H1 (cell line): ENCODE results near the gene GDPD2. TPM values are rescaled to one million over a fixed set of nuclear protein-coding genes. Genes with fewer than 3 reads are reported as not detected.

ENCODE experiments used
- CTCF ChIA-PET: fragments of 300-600 bp; sonication (Branson Sonifier 250); formaldehyde crosslinking; loops from one replicate; lab custom pipeline; 2021; ENCODE audit not compliant: partially characterized antibody; lab: Charles Lee
- POLR2A ChIA-PET: fragments of 300-600 bp; sonication (Branson Sonifier 250); formaldehyde crosslinking; loops from one replicate; lab custom pipeline; 2021; ENCODE audit warnings: inconsistent platforms; ENCODE audit not compliant: partially characterized antibody; lab: Charles Lee
- DNase-seq, 2 experiments: peaks; one replicate each; pipeline versions ENCODE4 v3.0.0 to v3.0.0-alpha.2; 2010 to 2022; ENCODE audit warnings: low spot score in 2 of 2, low read depth in 1 of 2, mixed read lengths in 1 of 2
- FAIRE-seq: peaks from 2 replicates; lab custom pipeline; 2011; peaks lifted over from hg19 to GRCh38; lab: Jason Lieb, UNC
- H2AFZ ChIP-seq: 2 replicates; pipeline ENCODE4 v1.8.1; 2012; ENCODE audit warnings: low read length, inconsistent platforms
- H2AK5ac ChIP-seq: 2 replicates; pipeline ENCODE4 v1.6.1; 2013; ENCODE audit warnings: low read depth, low read length
- H2BK120ac ChIP-seq: replicated peaks from 2 replicates; pipeline ENCODE3; 2013; ENCODE audit warnings: low read depth, low read length, inconsistent platforms
- H2BK12ac ChIP-seq: 2 replicates; pipeline ENCODE4 v1.6.1; 2013; ENCODE audit warnings: low read depth, low read length
- H2BK15ac ChIP-seq: 2 replicates; pipeline ENCODE4 v1.6.1; 2013; ENCODE audit warnings: low read length
- H2BK20ac ChIP-seq: 2 replicates; pipeline ENCODE4 v1.6.1; 2013; ENCODE audit warnings: low read length
- H2BK5ac ChIP-seq: 2 replicates; pipeline ENCODE4 v1.6.1; 2013; ENCODE audit warnings: low read depth, low read length
- H3K14ac ChIP-seq: 2 replicates; pipeline ENCODE4 v1.6.1; 2013; ENCODE audit warnings: inconsistent platforms; ENCODE audit not compliant: insufficient read length
- H3K18ac ChIP-seq: 2 replicates; pipeline ENCODE4 v1.6.1; 2013; ENCODE audit warnings: low read length; ENCODE audit errors: extremely low read depth
- H3K23ac ChIP-seq: 2 replicates; pipeline ENCODE4 v1.6.1; 2013; ENCODE audit warnings: inconsistent platforms; ENCODE audit not compliant: insufficient read length
- H3K23me2 ChIP-seq: 2 replicates; pipeline ENCODE4 v1.6.1; 2013; ENCODE audit warnings: low read depth, low read length
- H3K27ac ChIP-seq: 2 replicates; pipeline ENCODE4 v1.6.1; 2011; ENCODE audit warnings: low read depth, low read length, inconsistent platforms
- H3K27me3 ChIP-seq, 4 experiments: replicated peaks in 1 of 4; 1 replicate in 1 of 4; 2 replicates in 3 of 4; pipeline versions ENCODE4 v1.6.1 to v1.8.1; 2011 to 2013; ENCODE audit warnings: low read length in 3 of 4, mild to moderate bottlenecking in 3 of 4, inconsistent platforms in 2 of 4, mixed read lengths in 2 of 4, moderate library complexity in 1 of 4; ENCODE audit not compliant: control insufficient read depth in 3 of 4, insufficient read depth in 3 of 4; ENCODE audit errors: extremely low read depth in 1 of 4
- H3K36me3 ChIP-seq, 4 experiments: 2 replicates each; pipeline versions ENCODE4 v1.6.1 to v1.8.1; 2011 to 2013; ENCODE audit warnings: mild to moderate bottlenecking in 4 of 4, low read length in 3 of 4, moderate library complexity in 2 of 4, control low read depth in 1 of 4, inconsistent platforms in 1 of 4; ENCODE audit not compliant: insufficient read depth in 4 of 4, control insufficient read depth in 2 of 4
- H3K4ac ChIP-seq: replicated peaks from 2 replicates; pipeline ENCODE3; 2013; ENCODE audit warnings: low read length, low read depth, mixed read lengths, inconsistent platforms; ENCODE audit not compliant: insufficient read length
- H3K4me1 ChIP-seq, 4 experiments: replicated peaks in 1 of 4; 1 replicate in 1 of 4; 2 replicates in 3 of 4; pipeline versions ENCODE4 v1.6.1 to v1.8.1; 2011 to 2013; ENCODE audit warnings: low read length in 3 of 4, inconsistent platforms in 2 of 4, mixed read lengths in 1 of 4; ENCODE audit not compliant: insufficient read depth in 4 of 4, control insufficient read depth in 3 of 4
- H3K4me2 ChIP-seq, 2 experiments: 2 replicates each; pipeline versions ENCODE4 v1.6.1 to v1.8.1; 2011 to 2013; ENCODE audit warnings: low read depth in 2 of 2, low read length in 2 of 2, control low read depth in 1 of 2, inconsistent platforms in 1 of 2, mild to moderate bottlenecking in 1 of 2; ENCODE audit not compliant: insufficient read depth in 1 of 2
- H3K4me3 ChIP-seq, 4 experiments: fragments of 200-600, 300-600 bp in 1 of 4; sonication (generic), shearing (Covaris generic), sonication (Bioruptor Twin) in 1 of 4; 2 replicates each; pipeline versions ENCODE4 v1.5.1 to v1.8.1; 2011 to 2016; ENCODE audit warnings: low read length in 4 of 4, low read depth in 3 of 4, control low read depth in 2 of 4, inconsistent platforms in 2 of 4, mild to moderate bottlenecking in 2 of 4, mixed read lengths in 1 of 4, moderate library complexity in 1 of 4; ENCODE audit not compliant: insufficient read depth in 2 of 4; ENCODE audit errors: extremely low read depth in 1 of 4
- H3K56ac ChIP-seq: replicated peaks from 2 replicates; pipeline ENCODE3; 2013; ENCODE audit warnings: low read depth, mild to moderate bottlenecking, mixed read lengths, low read length, inconsistent platforms; ENCODE audit not compliant: insufficient read length
- H3K79me1 ChIP-seq: 2 replicates; pipeline ENCODE4 v1.6.1; 2013; ENCODE audit warnings: low read depth, low read length, control low read depth
- H3K79me2 ChIP-seq, 2 experiments: 2 replicates each; pipeline versions ENCODE4 v1.6.1 to v1.8.1; 2012 to 2013; ENCODE audit warnings: low read length in 2 of 2, mild to moderate bottlenecking in 2 of 2, inconsistent platforms in 1 of 2; ENCODE audit not compliant: insufficient read depth in 2 of 2, control insufficient read depth in 1 of 2
- H3K9ac ChIP-seq, 4 experiments: replicated peaks in 1 of 4; 1 replicate in 1 of 4; 2 replicates in 3 of 4; pipeline versions ENCODE4 v1.6.1 to v1.8.1; 2011 to 2013; ENCODE audit warnings: low read depth in 3 of 4, low read length in 3 of 4, control low read depth in 2 of 4, mild to moderate bottlenecking in 2 of 4, moderate library complexity in 2 of 4, inconsistent platforms in 1 of 4; ENCODE audit errors: extremely low read depth in 1 of 4
- H3K9me3 ChIP-seq, 2 experiments: 2 replicates each; pipeline versions ENCODE4 v1.6.1 to v1.8.1; 2012 to 2013; ENCODE audit warnings: mild to moderate bottlenecking in 2 of 2, moderate library complexity in 2 of 2, control low read depth in 1 of 2, inconsistent platforms in 1 of 2, low read depth in 1 of 2, low read length in 1 of 2, mixed read lengths in 1 of 2; ENCODE audit not compliant: insufficient read depth in 2 of 2
- H4K20me1 ChIP-seq, 2 experiments: replicated peaks in 1 of 2; 2 replicates each; pipeline versions ENCODE3 to v1.8.1; 2011 to 2013; ENCODE audit warnings: inconsistent platforms in 2 of 2, low read length in 2 of 2, mild to moderate bottlenecking in 1 of 2; ENCODE audit not compliant: insufficient read depth in 2 of 2, control insufficient read depth in 1 of 2
- H4K5ac ChIP-seq: 2 replicates; pipeline ENCODE4 v1.6.1; 2013; ENCODE audit warnings: low read length, low read depth, mixed read lengths, inconsistent platforms; ENCODE audit not compliant: insufficient read length
- H4K8ac ChIP-seq: 2 replicates; pipeline ENCODE4 v1.8.0; 2013; ENCODE audit warnings: mild to moderate bottlenecking, moderate library complexity, low read length, inconsistent platforms; ENCODE audit not compliant: insufficient read depth; ENCODE audit errors: extremely low read depth
- H4K91ac ChIP-seq: replicated peaks from 2 replicates; pipeline ENCODE3; 2013; ENCODE audit warnings: low read length, mixed read lengths, inconsistent platforms; ENCODE audit not compliant: insufficient read length
- BCL11A ChIP-seq, 2 experiments: IDR thresholded peaks; one replicate each; pipeline ENCODE4 v1.6.1; 2011; ENCODE audit warnings: low read depth in 2 of 2, low read length in 2 of 2, mild to moderate bottlenecking in 2 of 2
- CBX5 ChIP-seq: fragments of 300-800, 300-1000 bp; sonication (generic); IDR thresholded peaks from 2 replicates; pipeline ENCODE4 v1.7.1; 2016; ENCODE audit warnings: antibody characterized with exemption, low read length, low read depth
- E2F6 ChIP-seq: IDR thresholded peaks from 2 replicates; pipeline ENCODE4 v1.6.1; 2012; ENCODE audit warnings: inconsistent platforms
- FOSL1 ChIP-seq: IDR thresholded peaks from 2 replicates; pipeline ENCODE4 v1.6.1; 2011; ENCODE audit warnings: mild to moderate bottlenecking, low read depth, low read length, moderate library complexity; ENCODE audit not compliant: insufficient read depth
- HDAC2 ChIP-seq, 2 experiments: fragments of 300-600 bp in 1 of 2; sonication (generic) in 1 of 2; IDR thresholded peaks; 2 replicates each; pipeline ENCODE4 v1.6.1; 2011 to 2012; ENCODE audit warnings: low read depth in 2 of 2, low read length in 2 of 2, mild to moderate bottlenecking in 2 of 2, moderate library complexity in 2 of 2, borderline replicate concordance in 1 of 2, inconsistent platforms in 1 of 2
- JUN ChIP-seq: IDR thresholded peaks from 2 replicates; pipeline ENCODE4 v1.6.1; 2011; ENCODE audit warnings: low read depth, mild to moderate bottlenecking, improper control_type of control experiment, low read length
- KDM5A ChIP-seq: fragments of 200-600 bp; IDR thresholded peaks from 2 replicates; pipeline ENCODE4 v1.7.1; 2012; ENCODE audit warnings: mild to moderate bottlenecking, low read length, inconsistent platforms, mixed read lengths
- RXRA ChIP-seq: IDR thresholded peaks from 2 replicates; pipeline ENCODE4 v1.6.1; 2011; ENCODE audit warnings: low read depth, mild to moderate bottlenecking, low read length, moderate library complexity; ENCODE audit not compliant: insufficient read depth
- SAP30 ChIP-seq: fragments of 300-600 bp; sonication (generic); IDR thresholded peaks from 2 replicates; pipeline ENCODE4 v1.7.1; 2012; ENCODE audit warnings: low read length, moderate library complexity, mild to moderate bottlenecking, inconsistent platforms; ENCODE audit not compliant: insufficient read depth, insufficient replicate concordance
- SIN3A ChIP-seq, 2 experiments: IDR thresholded peaks in 1 of 2; conservative IDR thresholded peaks in 1 of 2; 2 replicates each; pipeline ENCODE4 v1.6.1; 2011 to 2012; ENCODE audit warnings: low read length in 2 of 2, improper control_type of control experiment in 1 of 2, low read depth in 1 of 2, mild to moderate bottlenecking in 1 of 2
- TBP ChIP-seq: IDR thresholded peaks from 2 replicates; pipeline ENCODE4 v1.6.1; 2011; ENCODE audit warnings: low read depth, low read length, improper control_type of control experiment
- WGBS, 2 experiments: shearing (Covaris generic) in 1 of 2; methylation state at CpG; one replicate each; pipeline versions ENCODE4 v1.1.6 to v1.1.7; 2013 to 2015; ENCODE audit warnings: low lambda C conversion rate in 2 of 2, mixed read lengths in 2 of 2, inconsistent platforms in 1 of 2, low coverage in 1 of 2, missing lambda C conversion rate in 1 of 2; ENCODE audit not compliant: insufficient replicate concordance in 2 of 2, insufficient coverage in 1 of 2, insufficient read length in 1 of 2; ENCODE audit errors: extremely low coverage in 1 of 2, missing lambda C conversion rate in 1 of 2; 5-methylcytosine and 5-hydroxymethylcytosine counted together
- polyA plus RNA-seq, 7 experiments: library from polyadenylated mRNA; depleted of rRNA in 3 of 7; stranded (reverse) in 5 of 7; unstranded in 2 of 7; fragments of >200 nt in 5 of 7; fragments of 200-250 nt in 2 of 7; gene quantifications; 1 replicate in 5 of 7; 2 replicates in 1 of 7; 4 replicates in 1 of 7; pipeline versions ENCODE4 v1.2.1 to v1.2.3, GENCODE V29; 2011 to 2013; ENCODE audit warnings: missing spikeins in 2 of 7, mixed read lengths in 2 of 7
- total RNA-seq: library from RNA; stranded (reverse); fragmentation: NEBNext Ultra II Directional; extraction: Animal tissue kit (Norgen Biotek cat#: 25700); gene quantifications from 2 replicates; pipeline ENCODE4 v1.2.1, GENCODE V29; 2021

GDPD2 gene
- total and polyA plus RNA-seq, 2 of the 8 experiments (the other 6 are each of a cell fraction or from before 2014, with no cell fraction given): 25.6 to 68.3 TPM

GRCh38 chrX:70442224-70442623 lies 19.1 kb downstream of the GDPD2 start:
- Histone ChIP-seq H2BK120ac (no peak overlapping the region), H3K79me2 (no peaks in the 10 kb centered on the region), H3K9ac (no peak overlapping the region), H3K4me2 (no peak overlapping the region), H3K4ac (no peak overlapping the region), H4K8ac (no peak overlapping the region), H4K5ac (no peak overlapping the region), H3K4me3 (no peak overlapping the region), H2BK5ac (no peak overlapping the region), H4K20me1 (no peaks in the 10 kb centered on the region), H2AK5ac (no peak overlapping the region), H2AFZ (no peak overlapping the region), H3K36me3 (no peaks in the 10 kb centered on the region), H3K18ac (no peak overlapping the region), H4K91ac (no peak overlapping the region), H3K56ac (no peak overlapping the region), H2BK12ac (no peak overlapping the region), H3K9me3 (no peaks in the 10 kb centered on the region), H3K27ac (no peak overlapping the region), H3K27me3 (peaks cover 0 to 12% (median 10%) of the 10 kb centered on the region in 4 experiments; a peak in 4 of 7 replicates), H2BK20ac (no peak overlapping the region), H3K4me1 (no peaks in the 10 kb centered on the region; a peak in 1 of 7 replicates), H3K23me2 (no peaks in the 10 kb centered on the region; the same call in 1 of the 2 replicates), H3K79me1 (no peaks in the 10 kb centered on the region), H3K14ac (no peak overlapping the region), H3K23ac (no peak overlapping the region), H2BK15ac (no peak overlapping the region)
- POLR2A ChIA-PET: interaction anchor here (1.0 to 1.3 kb wide), 2 partner anchors 8 to 19 kb away, joined by 3 to 4 read pairs; partner anchors contain the start of gene GDPD2
- CTCF ChIA-PET: interaction anchor here (0.5 to 2.4 kb wide), 2 partner anchors 10 to 386 kb away, joined by 3 to 10 read pairs; no protein-coding TSS in a partner anchor
- no peak for TF ChIP-seq HDAC2 (IDR thresholded peaks at IDR 0.05; ENCODE audit: borderline replicate concordance in 1 of 2, low read depth in 2 of 2, low read length in 2 of 2)
- TF ChIP-seq JUN: no peak
- TF ChIP-seq KDM5A: no peak
- no peak for TF ChIP-seq FOSL1
- TF ChIP-seq RXRA: no peak
- no peak for TF ChIP-seq SAP30
- no peak for TF ChIP-seq SIN3A (conservative IDR thresholded peaks at IDR 0.05 in 1 of 2, IDR thresholded peaks at IDR 0.05 in 1 of 2; ENCODE audit: low read depth in 1 of 2, low read length in 2 of 2)
- no peak for TF ChIP-seq CBX5
- no peak for TF ChIP-seq E2F6
- TF ChIP-seq BCL11A (IDR thresholded peaks at IDR 0.05; ENCODE audit: low read depth in 2 of 2, low read length in 2 of 2): no peak
- no peak for TF ChIP-seq TBP
- no peak for DNase-seq
- WGBS, 2 experiments: 86% methylated on average over 5 of the region's 6 CpGs; no CpG with 5 or more reads in 1 of the 2 experiments
- no peak for FAIRE-seq
